SJSA1 (cell line): ENCODE data around the gene RNF133. TPM values are rescaled to one million over a fixed set of nuclear protein-coding genes. Genes with fewer than 3 reads are reported as not detected.

Experiments used
- DNase-seq, 2 experiments: peaks; one replicate each; pipeline ENCODE4 v3.0.0-alpha.2; 2015 to 2020; ENCODE audit warnings: low spot score in 2 of 2, low read depth in 1 of 2
- H3K27ac ChIP-seq: fragments of 250-450 bp; sonication (Bioruptor Pico); 2 replicates; pipeline ENCODE4 v1.5.1; 2020; ENCODE audit warnings: mild to moderate bottlenecking, moderate library complexity
- H3K27me3 ChIP-seq: fragments of 250-450 bp; sonication (Bioruptor Pico); replicated peaks from 2 replicates; pipeline ENCODE4 v1.5.1; 2020; ENCODE audit warnings: mild to moderate bottlenecking, moderate library complexity
- H3K36me3 ChIP-seq: fragments of 250-450 bp; sonication (Bioruptor Pico); 2 replicates; pipeline ENCODE4 v1.5.1; 2020; ENCODE audit warnings: mild to moderate bottlenecking
- H3K4me1 ChIP-seq: fragments of 250-450 bp; sonication (Bioruptor Pico); replicated peaks from 2 replicates; pipeline ENCODE4 v1.6.1; 2021; ENCODE audit warnings: mild to moderate bottlenecking
- H3K4me3 ChIP-seq: fragments of 250-450 bp; sonication (Bioruptor Pico); 2 replicates; pipeline ENCODE4 v1.5.1; 2020; ENCODE audit warnings: mild to moderate bottlenecking
- H3K9me3 ChIP-seq: fragments of 250-450 bp; sonication (Bioruptor Pico); replicated peaks from 2 replicates; pipeline ENCODE4 v1.5.1; 2020; ENCODE audit warnings: mild to moderate bottlenecking
- total RNA-seq: library from RNA; depleted of rRNA; stranded (reverse); fragments of >200 nt; shearing (Covaris generic); gene quantifications from 2 replicates; pipeline ENCODE4 v1.2.3, GENCODE V29; 2014

Gene RNF133
- total RNA-seq, 1 experiment from 2014 or later: 0.63 TPM

- no peaks in the 10 kb centered on the region; the same call in 1 of the 2 replicates for H3K27me3 ChIP-seq
- H3K36me3 ChIP-seq: no peaks in the 10 kb centered on the region
- H3K4me3 ChIP-seq: no peak overlapping the region
- no peak for DNase-seq
- no peaks in the 10 kb centered on the region for H3K4me1 ChIP-seq
- H3K9me3 ChIP-seq: no peaks in the 10 kb centered on the region
- no peak overlapping the region for H3K27ac ChIP-seq
Observed at GRCh38 chr7:122709930-122710646, 11.2 kb upstream of the RNF133 start.

- Histone ChIP-seq H3K9me3 (no peaks in the 10 kb centered on the region), H3K4me1 (no peaks in the 10 kb centered on the region), H3K27me3 (no peaks in the 10 kb centered on the region), H3K36me3 (no peaks in the 10 kb centered on the region), H3K4me3 (no peak overlapping the region), H3K27ac (no peak overlapping the region)
- no peak for DNase-seq
Observed at GRCh38 chr7:122706836-122707235, 7.9 kb upstream of the RNF133 start.

GRCh38 chr7:122702872-122703510 lies 4.1 kb upstream of the RNF133 start, which contains the start of gene RNF148:
Gene RNF148, minus strand, starts transcription at chr7:122702922. Its CDS starts 172 bp downstream, at chr7:122702750.
- DNase-seq: no peak
- Histone ChIP-seq H3K27me3 (no peaks in the 10 kb centered on the region), H3K4me3 (no peak within 1 kb of the TSS), H3K36me3 (no peaks in the 10 kb centered on the region), H3K4me1 (no peaks in the 10 kb centered on the region), H3K27ac (no peak within 1 kb of the TSS), H3K9me3 (no peaks in the 10 kb centered on the region)

- DNase-seq: no peak
- H3K4me1 ChIP-seq: no peaks in the 10 kb centered on the region
- H3K36me3 ChIP-seq: no peaks in the 10 kb centered on the region
- no peak overlapping the region for H3K27ac ChIP-seq
- no peaks in the 10 kb centered on the region for H3K9me3 ChIP-seq
- H3K27me3 ChIP-seq: no peaks in the 10 kb centered on the region
- no peak overlapping the region for H3K4me3 ChIP-seq
Observed at GRCh38 chr7:122695816-122696215, 3.1 kb downstream of the RNF133 start.

GRCh38 chr7:122694697-122695096 lies 4.2 kb downstream of the RNF133 start:
- Histone ChIP-seq H3K36me3 (no peaks in the 10 kb centered on the region), H3K9me3 (no peaks in the 10 kb centered on the region), H3K27me3 (no peaks in the 10 kb centered on the region), H3K27ac (no peak overlapping the region), H3K4me3 (no peak overlapping the region), H3K4me1 (no peaks in the 10 kb centered on the region)
- no peak for DNase-seq

- Histone ChIP-seq H3K9me3 (no peaks in the 10 kb centered on the region), H3K4me1 (no peaks in the 10 kb centered on the region), H3K27me3 (no peaks in the 10 kb centered on the region), H3K36me3 (no peaks in the 10 kb centered on the region), H3K4me3 (no peak overlapping the region), H3K27ac (no peak overlapping the region)
- DNase-seq: no peak
Observed at GRCh38 chr7:122692769-122693309, 6.1 kb downstream of the RNF133 start.

GRCh38 chr7:122691569-122692235 lies 7.2 kb downstream of the RNF133 start:
- H3K4me3 ChIP-seq: no peak overlapping the region
- DNase-seq: no peak
- no peaks in the 10 kb centered on the region for H3K9me3 ChIP-seq
- H3K27ac ChIP-seq: no peak overlapping the region
- H3K36me3 ChIP-seq: no peaks in the 10 kb centered on the region
- H3K4me1 ChIP-seq: no peaks in the 10 kb centered on the region
- no peaks in the 10 kb centered on the region for H3K27me3 ChIP-seq

- Histone ChIP-seq H3K27me3 (no peaks in the 10 kb centered on the region), H3K9me3 (no peaks in the 10 kb centered on the region), H3K36me3 (no peaks in the 10 kb centered on the region), H3K27ac (no peak overlapping the region), H3K4me3 (no peak overlapping the region), H3K4me1 (no peaks in the 10 kb centered on the region)
- no peak for DNase-seq
Observed at GRCh38 chr7:122689346-122690109, 9.4 kb downstream of the RNF133 start.

GRCh38 chr7:122688400-122688998 lies 10.4 kb downstream of the RNF133 start:
- Histone ChIP-seq H3K4me3 (no peak overlapping the region), H3K4me1 (no peaks in the 10 kb centered on the region)

GRCh38 chr7:122686360-122686878 lies 12.5 kb downstream of the RNF133 start:
- Histone ChIP-seq H3K27ac (no peak overlapping the region), H3K4me3 (no peak overlapping the region), H3K27me3 (no peaks in the 10 kb centered on the region), H3K36me3 (no peaks in the 10 kb centered on the region), H3K4me1 (no peaks in the 10 kb centered on the region), H3K9me3 (no peaks in the 10 kb centered on the region)
- DNase-seq: no peak

More at GRCh38 chr7:122688400-122688998, 10.4 kb downstream of the RNF133 start:
- no peaks in the 10 kb centered on the region for H3K36me3 ChIP-seq
- no peak for DNase-seq
- H3K9me3 ChIP-seq: no peaks in the 10 kb centered on the region
- H3K27ac ChIP-seq: no peak overlapping the region
- no peaks in the 10 kb centered on the region for H3K27me3 ChIP-seq

GRCh38 chr7:122684504-122684903 lies 14.4 kb downstream of the RNF133 start:
- Histone ChIP-seq H3K4me3 (no peak overlapping the region), H3K27me3 (no peaks in the 10 kb centered on the region), H3K9me3 (no peaks in the 10 kb centered on the region), H3K4me1 (no peaks in the 10 kb centered on the region), H3K27ac (no peak overlapping the region), H3K36me3 (no peaks in the 10 kb centered on the region)
- DNase-seq: no peak

- Histone ChIP-seq H3K9me3 (no peaks in the 10 kb centered on the region), H3K27ac (no peak overlapping the region), H3K27me3 (no peaks in the 10 kb centered on the region), H3K36me3 (no peaks in the 10 kb centered on the region), H3K4me3 (no peak overlapping the region), H3K4me1 (no peaks in the 10 kb centered on the region)
- DNase-seq: no peak
Observed at GRCh38 chr7:122682815-122683550, 15.9 kb downstream of the RNF133 start.
